Measurements from ENCODE around the gene SCP2. TPM values are rescaled to one million over a fixed set of nuclear protein-coding genes. Genes with fewer than 3 reads are reported as not detected.
A peak's percentile ranks its signal among the peaks of the same experiment; 100 is the strongest.

The SCP2 gene
- total RNA-seq, 1 donor from 2014 or later = 89.8 TPM

GRCh38 chr1:53082826-53083455, 155.9 kb downstream of the SCP2 start:
- Mint-ChIP-seq H3K4me3 (ENCODE audit: unreplicated experiment) (no peak overlapping the region), H3K27ac (ENCODE audit: unreplicated experiment) (no peak overlapping the region), H3K36me3 (ENCODE audit: low read depth, unreplicated experiment) (no peaks in the 10 kb centered on the region), H3K4me1 (ENCODE audit: low read depth, unreplicated experiment) (peaks cover 11% of the 10 kb centered on the region), H3K27me3 (ENCODE audit: low read depth, unreplicated experiment) (peaks cover 40% of the 10 kb centered on the region), H3K9me3 (ENCODE audit: unreplicated experiment) (no peaks in the 10 kb centered on the region)
- no peaks in the 10 kb centered on the region for H3K4me1 ChIP-seq (ENCODE audit: insufficient read depth, low read length)
- no peaks in the 10 kb centered on the region for H3K9me3 ChIP-seq (ENCODE audit: insufficient read depth, low read depth, low read length)
- H2AFZ ChIP-seq (ENCODE audit: low read depth, low read length) = no peak overlapping the region
- no peak overlapping the region for H3K27ac ChIP-seq (ENCODE audit: low read depth, low read length)
- H3K79me2 ChIP-seq (ENCODE audit: insufficient read depth, low read length) = no peaks in the 10 kb centered on the region
- no peak overlapping the region for H3K9ac ChIP-seq (ENCODE audit: low read length)
- FAIRE-seq (no peak), DNase-seq (ENCODE audit: low read depth) (no peak)
- H4K20me1 ChIP-seq (ENCODE audit: insufficient read depth, low read length) = no peaks in the 10 kb centered on the region
- no peak for TF ChIP-seq EZH2 (IDR thresholded peaks at IDR 0.05; ENCODE audit: insufficient read depth, low read length)
- TF ChIP-seq, protein P1, sequence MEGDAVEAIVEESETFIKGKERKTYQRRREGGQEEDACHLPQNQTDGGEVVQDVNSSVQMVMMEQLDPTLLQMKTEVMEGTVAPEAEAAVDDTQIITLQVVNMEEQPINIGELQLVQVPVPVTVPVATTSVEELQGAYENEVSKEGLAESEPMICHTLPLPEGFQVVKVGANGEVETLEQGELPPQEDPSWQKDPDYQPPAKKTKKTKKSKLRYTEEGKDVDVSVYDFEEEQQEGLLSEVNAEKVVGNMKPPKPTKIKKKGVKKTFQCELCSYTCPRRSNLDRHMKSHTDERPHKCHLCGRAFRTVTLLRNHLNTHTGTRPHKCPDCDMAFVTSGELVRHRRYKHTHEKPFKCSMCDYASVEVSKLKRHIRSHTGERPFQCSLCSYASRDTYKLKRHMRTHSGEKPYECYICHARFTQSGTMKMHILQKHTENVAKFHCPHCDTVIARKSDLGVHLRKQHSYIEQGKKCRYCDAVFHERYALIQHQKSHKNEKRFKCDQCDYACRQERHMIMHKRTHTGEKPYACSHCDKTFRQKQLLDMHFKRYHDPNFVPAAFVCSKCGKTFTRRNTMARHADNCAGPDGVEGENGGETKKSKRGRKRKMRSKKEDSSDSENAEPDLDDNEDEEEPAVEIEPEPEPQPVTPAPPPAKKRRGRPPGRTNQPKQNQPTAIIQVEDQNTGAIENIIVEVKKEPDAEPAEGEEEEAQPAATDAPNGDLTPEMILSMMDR (IDR thresholded peaks at IDR 0.05; ENCODE audit: insufficient read depth, low read depth, low read length) = no peak
- no peak overlapping the region for H3K4me3 ChIP-seq (ENCODE audit: insufficient read depth, low read depth, low read length)
- no peak overlapping the region for H3K4me2 ChIP-seq (ENCODE audit: low read length)
- no peaks in the 10 kb centered on the region for H3K27me3 ChIP-seq (ENCODE audit: insufficient read depth, low read length)
- no peaks in the 10 kb centered on the region for H3K36me3 ChIP-seq (ENCODE audit: insufficient read depth, low read length)

- H3K4me3 Mint-ChIP-seq (ENCODE audit: unreplicated experiment) = peak overlapping the region; percentile 40
Observed at GRCh38 chr1:53083636-53084588, 156.8 kb downstream of the SCP2 start.

DNA sequence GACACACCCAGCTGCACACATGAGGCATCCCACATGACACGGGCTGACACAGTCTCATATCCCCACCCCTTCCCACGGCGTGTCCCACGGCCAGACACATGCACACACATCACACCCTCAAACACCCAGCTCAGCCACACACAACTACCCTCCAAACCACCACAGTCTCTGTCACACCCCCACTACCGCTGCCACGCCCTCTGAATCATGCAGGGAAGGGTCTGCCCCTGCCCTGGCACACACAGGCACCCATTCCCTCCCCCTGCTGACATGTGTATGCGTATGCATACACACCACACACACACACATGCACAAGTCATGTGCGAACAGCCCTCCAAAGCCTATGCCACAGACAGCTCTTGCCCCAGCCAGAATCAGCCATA, 157.5 kb downstream of the SCP2 start:
- H3K27ac ChIP-seq (ENCODE audit: low read depth, low read length) = no peak overlapping the region
- H3K27me3 ChIP-seq (ENCODE audit: insufficient read depth, low read length) = no peaks in the 10 kb centered on the region
- no peaks in the 10 kb centered on the region for H3K36me3 Mint-ChIP-seq (ENCODE audit: low read depth, unreplicated experiment)
- DNase-seq (ENCODE audit: low read depth) (no peak), FAIRE-seq (no peak)
- no peak overlapping the region for H3K9ac ChIP-seq (ENCODE audit: low read length)
- H3K9me3 ChIP-seq (ENCODE audit: insufficient read depth, low read depth, low read length) = no peaks in the 10 kb centered on the region
- H3K4me3 Mint-ChIP-seq (ENCODE audit: unreplicated experiment) = peak overlapping the region; percentile 40
- no peak overlapping the region for H3K4me3 ChIP-seq (ENCODE audit: insufficient read depth, low read depth, low read length)
- no peak overlapping the region for H2AFZ ChIP-seq (ENCODE audit: low read depth, low read length)
- H3K4me1 Mint-ChIP-seq (ENCODE audit: low read depth, unreplicated experiment) = peaks cover 16% of the 10 kb centered on the region
- H3K27ac Mint-ChIP-seq (ENCODE audit: unreplicated experiment) = no peak overlapping the region
- no peaks in the 10 kb centered on the region for H4K20me1 ChIP-seq (ENCODE audit: insufficient read depth, low read length)
- H3K27me3 Mint-ChIP-seq (ENCODE audit: low read depth, unreplicated experiment) = peaks cover 33% of the 10 kb centered on the region
- H3K4me2 ChIP-seq (ENCODE audit: low read length) = no peak overlapping the region
- TF ChIP-seq EZH2 (IDR thresholded peaks at IDR 0.05; ENCODE audit: insufficient read depth, low read length) = no peak
- TF ChIP-seq, protein P1 (IDR thresholded peaks at IDR 0.05; ENCODE audit: insufficient read depth, low read depth, low read length) = no peak
- H3K4me1 ChIP-seq (ENCODE audit: insufficient read depth, low read length) = no peaks in the 10 kb centered on the region
- no peaks in the 10 kb centered on the region for H3K36me3 ChIP-seq (ENCODE audit: insufficient read depth, low read length)
- no peaks in the 10 kb centered on the region for H3K79me2 ChIP-seq (ENCODE audit: insufficient read depth, low read length)
- no peaks in the 10 kb centered on the region for H3K9me3 Mint-ChIP-seq (ENCODE audit: unreplicated experiment)

More at GRCh38 chr1:53083636-53084588, 156.8 kb downstream of the SCP2 start:
- DNase-seq (ENCODE audit: low read depth) (no peak), FAIRE-seq (no peak)
- H3K9me3 Mint-ChIP-seq (ENCODE audit: unreplicated experiment) = no peaks in the 10 kb centered on the region
- no peaks in the 10 kb centered on the region for H3K79me2 ChIP-seq (ENCODE audit: insufficient read depth, low read length)
- no peak overlapping the region for H3K27ac ChIP-seq (ENCODE audit: low read depth, low read length)
- no peaks in the 10 kb centered on the region for H3K36me3 Mint-ChIP-seq (ENCODE audit: low read depth, unreplicated experiment)
- H3K4me3 ChIP-seq (ENCODE audit: insufficient read depth, low read depth, low read length) = no peak overlapping the region
- H3K9ac ChIP-seq (ENCODE audit: low read length) = no peak overlapping the region
- H4K20me1 ChIP-seq (ENCODE audit: insufficient read depth, low read length) = no peaks in the 10 kb centered on the region
- H3K27me3 Mint-ChIP-seq (ENCODE audit: low read depth, unreplicated experiment) = peaks cover 39% of the 10 kb centered on the region
- H3K4me1 Mint-ChIP-seq (ENCODE audit: low read depth, unreplicated experiment) = peaks cover 11% of the 10 kb centered on the region
- H2AFZ ChIP-seq (ENCODE audit: low read depth, low read length) = no peak overlapping the region
- no peaks in the 10 kb centered on the region for H3K27me3 ChIP-seq (ENCODE audit: insufficient read depth, low read length)
- H3K36me3 ChIP-seq (ENCODE audit: insufficient read depth, low read length) = no peaks in the 10 kb centered on the region
- H3K4me2 ChIP-seq (ENCODE audit: low read length) = no peak overlapping the region
- no peaks in the 10 kb centered on the region for H3K4me1 ChIP-seq (ENCODE audit: insufficient read depth, low read length)
- H3K27ac Mint-ChIP-seq (ENCODE audit: unreplicated experiment) = no peak overlapping the region
- H3K9me3 ChIP-seq (ENCODE audit: insufficient read depth, low read depth, low read length) = no peaks in the 10 kb centered on the region
- no peak for TF ChIP-seq EZH2 (IDR thresholded peaks at IDR 0.05; ENCODE audit: insufficient read depth, low read length)

All from astrocyte (in vitro differentiated cells and primary cell).